IPS-NIHi7 (cell line): ENCODE data around the gene NUP210L.
"Not testable (repeated sequence)": the region's sequence is repeated elsewhere in the genome, so short reads cannot be mapped to it uniquely, and the experiment has no call there.

Experiments used
- DNase-seq: peaks from one replicate; pipeline ENCODE4 v3.0.0; 2012; ENCODE audit warnings: mixed read lengths; ENCODE audit errors: extremely low spot score

The NUP210L gene

DNA sequence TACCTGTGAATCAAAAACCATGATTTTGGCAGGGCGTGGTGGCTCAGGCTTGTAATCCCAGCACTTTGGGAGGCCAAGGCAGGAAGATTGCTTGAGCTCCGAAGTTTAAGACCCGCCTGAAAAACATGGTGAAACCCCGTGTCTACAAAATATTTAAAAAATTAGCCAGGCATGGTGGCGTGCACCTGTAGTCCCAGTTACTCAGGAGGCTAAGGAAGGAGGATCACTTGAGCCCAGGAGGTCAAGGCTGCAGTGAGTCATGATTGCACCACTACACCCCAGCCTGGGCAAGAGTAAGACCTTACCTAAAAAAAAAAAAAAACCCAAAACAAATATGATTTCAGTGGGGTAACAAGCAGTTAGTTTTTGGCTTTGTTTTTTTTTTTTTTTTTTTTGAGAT is 54.7 kb downstream of the NUP210L start:
- not testable (repeated sequence) for DNase-seq

DNA sequence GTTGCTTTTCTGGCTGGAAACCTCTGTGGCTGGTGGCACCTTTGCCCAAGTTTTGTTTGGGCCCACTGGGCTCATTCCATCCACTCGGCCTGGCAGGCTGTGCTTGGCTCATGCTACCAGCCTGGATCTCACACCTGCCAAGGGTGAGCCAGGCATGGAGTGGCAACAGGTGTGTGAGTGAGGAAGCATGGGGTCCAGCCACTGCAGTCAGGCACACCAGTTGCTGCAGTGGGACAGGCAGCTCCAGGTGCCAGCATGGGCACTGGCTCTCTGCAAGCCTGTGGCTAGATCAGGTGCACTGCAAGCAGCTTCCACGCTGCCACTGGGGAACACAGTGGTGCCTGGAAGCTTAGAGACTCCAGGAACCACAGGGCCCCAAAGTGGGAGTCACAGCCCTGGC is 57.0 kb downstream of the NUP210L start:
- DNase-seq, result no peak

DNA sequence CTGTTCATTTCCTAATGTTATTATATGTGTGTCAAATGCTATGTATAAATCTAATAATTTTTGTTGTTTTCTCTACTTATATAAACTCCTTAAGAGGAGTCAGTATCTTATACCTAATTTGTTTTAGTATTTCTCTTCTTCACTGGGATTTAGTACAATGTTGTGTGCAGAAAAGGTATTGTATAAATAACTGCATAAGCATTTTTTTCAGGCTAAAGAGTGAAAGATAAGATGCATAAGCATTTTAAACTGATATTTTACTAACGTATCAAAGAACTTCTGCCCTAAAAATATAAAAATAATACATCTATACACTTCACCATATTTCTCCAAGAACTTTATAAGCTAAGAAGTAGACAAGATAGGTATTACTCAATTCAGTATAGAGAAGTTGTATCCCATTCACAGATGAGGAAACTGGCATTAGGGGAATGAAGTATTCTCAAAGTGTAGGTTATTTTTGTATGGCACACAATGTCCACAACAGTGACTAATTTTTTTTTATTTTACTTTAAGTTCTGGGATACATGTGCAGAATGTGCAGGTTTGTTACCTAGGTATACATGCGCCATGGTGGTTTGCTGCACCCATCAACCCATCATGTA is 59.3 kb downstream of the NUP210L start:
- DNase-seq, result no peak

DNA sequence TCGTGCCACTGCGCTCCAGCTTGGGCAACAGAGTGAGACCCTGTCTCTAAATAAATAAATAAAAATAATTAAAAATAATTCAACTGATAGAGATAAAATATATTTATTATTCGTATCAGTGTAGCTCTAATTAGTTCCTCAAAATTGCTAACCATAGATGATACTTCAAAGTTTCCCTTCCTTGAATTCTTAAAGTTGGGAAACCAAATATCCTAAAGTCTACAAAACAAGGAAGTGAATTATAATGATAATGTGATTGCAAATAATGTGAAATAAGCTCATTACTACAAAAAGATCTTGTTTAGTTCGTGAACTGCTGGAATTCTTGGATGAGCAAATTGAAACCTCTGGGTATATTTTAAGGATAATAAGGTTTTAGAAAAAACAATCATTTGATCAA is 60.5 kb downstream of the NUP210L start:
- DNase-seq, result no peak

DNA sequence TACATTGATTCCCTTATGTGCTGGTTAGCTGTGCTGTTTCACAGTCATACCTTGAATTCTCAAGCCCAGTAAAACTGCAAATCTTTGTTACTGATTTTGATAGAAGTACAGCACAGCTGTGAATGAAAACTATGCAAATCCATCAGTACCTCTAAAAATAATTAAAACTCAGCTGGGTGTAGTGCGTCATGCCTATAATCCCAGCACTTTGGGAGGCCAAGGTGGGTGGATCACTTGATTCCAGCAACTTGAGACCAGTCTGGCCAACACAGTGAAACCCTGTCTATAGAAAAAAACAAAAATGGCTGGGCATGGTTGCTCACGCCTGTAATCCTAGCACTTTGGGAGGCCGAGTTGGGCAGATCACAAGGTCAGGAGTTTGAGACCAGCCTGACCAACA is 61.2 kb downstream of the NUP210L start:
- DNase-seq, result no peak

DNA sequence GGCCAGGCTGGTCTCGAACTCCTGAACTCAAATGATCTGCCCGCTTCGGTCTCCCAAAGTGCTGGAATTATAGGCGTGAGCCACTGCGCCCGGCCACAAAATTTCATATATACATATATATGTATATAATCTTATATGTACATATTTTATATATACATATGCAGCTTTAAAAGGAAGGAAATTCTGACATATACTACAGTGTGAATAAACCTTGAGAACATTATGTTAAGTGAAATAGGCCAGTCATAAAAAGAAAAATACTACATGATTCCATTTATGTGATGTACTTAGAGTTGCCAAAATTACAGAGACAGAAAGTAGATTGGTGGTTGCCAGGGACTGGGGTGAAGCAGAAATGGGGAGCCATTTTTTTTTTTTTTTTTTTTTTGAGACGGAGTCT is 63.2 kb downstream of the NUP210L start:
- DNase-seq, result no peak

DNA sequence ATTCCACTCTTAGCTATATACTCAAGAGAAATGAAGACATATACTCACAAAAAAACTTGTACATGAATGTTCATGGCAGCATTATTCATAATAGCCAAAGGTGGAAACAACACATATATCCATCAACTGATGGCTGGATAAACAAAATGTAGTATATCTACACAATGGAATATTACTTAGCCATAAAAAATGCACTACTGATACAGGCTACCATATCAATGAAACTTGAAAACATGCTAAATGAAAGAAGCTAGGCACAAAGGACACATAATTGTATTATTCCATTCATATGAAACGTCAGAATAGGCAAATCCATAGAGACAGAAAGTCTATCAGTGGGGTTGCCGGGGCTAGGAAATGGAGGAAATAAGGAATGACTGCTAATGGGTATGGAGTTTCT is 67.3 kb downstream of the NUP210L start:
- DNase-seq, result no peak

DNA sequence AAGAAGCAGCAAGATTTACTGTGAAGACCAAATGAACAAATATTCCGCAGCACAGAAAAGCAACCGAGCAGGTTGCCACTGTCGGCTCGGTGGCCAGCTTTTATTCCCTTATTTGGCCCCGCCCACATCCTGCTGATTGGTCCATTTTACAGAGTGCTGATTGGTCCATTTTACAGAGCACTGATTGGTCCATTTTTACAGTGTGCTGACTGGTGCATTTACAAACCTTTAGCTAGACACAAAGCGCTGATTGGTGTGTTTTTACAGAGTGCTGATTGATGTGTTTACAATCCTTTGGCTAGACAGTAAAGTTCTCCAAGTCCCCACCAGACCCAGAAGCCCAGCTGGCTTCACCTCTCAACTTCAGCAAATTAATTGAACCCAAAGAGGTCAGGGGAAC is 71.8 kb downstream of the NUP210L start:
- DNase-seq, result not testable (repeated sequence)

DNA sequence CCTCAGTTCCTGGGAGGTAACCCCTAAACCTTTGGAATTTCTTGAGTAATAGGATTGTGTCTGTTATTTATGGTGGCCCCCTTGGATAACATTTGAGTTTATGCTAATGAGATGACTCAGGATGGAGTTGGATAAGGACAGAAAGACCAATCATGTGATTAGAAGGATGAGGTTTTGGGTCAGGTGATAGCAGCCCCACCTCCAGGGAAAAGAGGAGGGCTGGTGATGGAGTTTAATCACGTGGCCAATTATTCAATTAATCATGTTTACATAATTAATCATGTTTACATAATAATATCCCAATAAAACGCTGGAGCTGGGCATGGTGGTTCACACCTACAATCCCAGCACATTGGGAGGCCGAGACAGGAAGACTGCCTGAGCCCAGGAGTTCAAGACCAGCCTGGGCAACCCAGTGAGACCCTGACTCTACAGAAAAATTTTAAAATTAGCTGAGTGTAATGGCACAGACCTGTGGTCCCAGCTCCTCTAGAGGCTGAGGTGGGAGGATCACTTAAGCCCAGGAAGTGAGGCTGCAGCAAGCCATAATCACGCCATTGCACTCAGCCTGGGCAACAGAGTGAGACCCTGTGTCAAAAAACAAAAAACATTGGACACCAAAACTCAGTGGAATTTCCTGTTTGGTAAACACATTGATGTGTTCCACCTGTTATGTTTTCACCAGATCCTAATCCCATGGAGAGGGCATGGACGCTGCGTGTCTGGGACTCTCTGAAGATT is 73.3 kb downstream of the NUP210L start:
- no peak for DNase-seq

DNA sequence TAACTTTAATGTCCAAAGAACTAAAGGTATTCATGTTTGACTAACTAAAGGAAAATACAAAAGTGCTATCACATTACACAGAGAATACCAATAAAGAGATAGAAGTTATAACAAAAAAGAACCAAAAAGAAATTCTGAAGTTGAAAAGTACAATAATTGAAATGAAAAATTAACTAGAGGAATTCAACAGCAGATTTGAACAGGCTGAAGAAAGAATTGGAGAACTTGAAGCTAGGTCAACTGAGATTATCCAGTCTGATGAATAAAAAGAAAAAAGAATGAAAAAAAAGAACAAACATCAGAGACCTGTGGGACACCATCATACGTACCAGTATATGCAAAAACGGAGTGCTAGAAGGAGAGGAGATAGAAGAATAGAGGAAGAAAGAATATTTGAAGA is 78.5 kb downstream of the NUP210L start:
- no peak for DNase-seq

DNA sequence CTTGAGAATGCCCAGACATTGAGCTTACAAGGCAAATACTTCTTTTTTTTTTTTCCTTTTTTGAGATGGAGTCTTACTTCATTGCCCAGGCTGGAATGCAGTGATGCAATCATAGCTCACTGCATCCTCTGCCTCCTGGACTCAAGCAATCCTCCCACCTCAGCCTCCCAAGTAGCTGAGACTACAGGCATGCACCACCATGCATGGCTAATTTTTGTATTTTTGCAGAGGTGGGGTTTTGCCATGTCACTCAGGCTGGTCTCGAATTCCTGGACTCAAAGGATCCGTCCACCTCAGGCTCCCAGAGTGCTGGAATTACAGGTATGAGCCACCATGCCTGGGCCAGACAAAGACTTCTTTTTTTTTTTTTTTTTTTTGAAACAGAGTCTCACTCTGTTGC is 79.1 kb downstream of the NUP210L start:
- no peak for DNase-seq

DNA sequence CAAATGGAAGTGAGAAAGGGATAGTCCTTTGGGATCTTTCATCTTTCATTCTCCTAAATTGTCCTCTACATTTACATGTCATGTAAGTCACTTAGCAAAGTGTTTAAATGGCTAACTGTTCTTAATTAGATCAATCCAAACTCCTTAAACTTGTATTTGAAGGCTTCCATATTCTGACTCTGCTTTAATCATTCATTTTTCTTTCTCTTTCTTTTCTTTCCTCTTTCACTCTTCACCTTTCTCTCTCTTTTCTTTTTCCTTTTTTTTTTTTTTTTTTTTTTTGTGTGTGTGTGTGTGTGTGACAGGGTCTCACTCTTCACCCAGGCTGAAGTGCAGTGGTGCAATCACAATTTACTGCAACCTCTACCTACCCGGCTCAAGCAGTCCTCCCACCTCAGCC is 92.6 kb downstream of the NUP210L start:
- no peak for DNase-seq

DNA sequence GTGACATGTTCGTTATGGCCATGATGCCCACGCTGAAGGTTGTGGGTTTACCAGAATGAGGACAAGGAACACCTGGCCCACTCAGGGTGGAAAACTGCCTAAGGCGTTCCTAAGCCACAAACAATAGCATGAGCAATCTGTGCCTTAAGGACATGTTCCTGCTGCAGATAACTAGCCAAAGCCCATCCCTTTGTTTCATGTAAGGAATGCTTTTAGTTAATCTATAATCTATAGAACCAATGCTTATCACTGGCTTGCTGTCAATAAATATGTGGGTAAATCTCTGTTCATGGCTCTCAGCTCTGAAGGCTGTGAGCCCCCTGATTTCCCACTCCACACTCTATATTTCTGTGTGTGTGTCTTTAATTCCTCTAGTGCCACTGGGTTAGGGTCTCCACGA is 107.4 kb downstream of the NUP210L start:
- not testable (repeated sequence) for DNase-seq

DNA sequence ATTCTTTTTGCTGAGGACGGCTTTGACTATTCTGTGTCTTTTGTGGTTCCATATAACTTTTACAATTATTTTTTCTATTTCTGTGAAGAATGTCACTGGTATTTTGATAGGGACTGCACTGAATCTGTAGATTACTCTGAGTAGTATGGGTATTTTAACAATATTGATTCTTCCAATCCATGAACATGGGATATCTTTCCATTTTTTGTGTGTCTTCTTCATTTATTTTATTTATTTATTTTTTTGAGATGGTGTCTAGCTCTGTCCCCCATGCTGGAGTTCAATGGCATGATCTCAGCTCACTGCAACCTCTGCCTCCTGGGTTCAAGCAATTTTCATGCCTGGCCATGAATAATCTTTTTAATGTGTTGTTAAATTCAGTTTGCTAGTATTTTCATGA is 121.2 kb downstream of the NUP210L start:
- not testable (repeated sequence) for DNase-seq

DNA sequence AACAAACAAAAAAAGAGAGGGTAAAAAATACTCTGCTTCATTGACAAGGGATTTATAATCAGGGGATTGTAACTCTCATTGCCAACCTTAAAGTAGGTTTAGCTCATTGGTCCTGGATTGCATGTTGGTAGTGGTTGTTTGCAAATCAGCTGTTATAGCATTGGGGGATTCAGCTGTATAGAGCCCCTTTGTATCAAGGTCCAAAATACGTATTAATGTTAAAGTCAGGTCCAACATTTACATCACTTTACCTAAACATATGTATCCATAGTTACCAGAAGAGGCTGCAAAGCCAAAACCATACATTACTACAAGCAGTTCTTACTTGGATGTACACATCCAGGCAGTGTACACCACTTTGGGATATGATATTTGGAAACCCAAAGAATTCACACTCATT is 134.9 kb downstream of the NUP210L start:
- DNase-seq, result no peak

DNA sequence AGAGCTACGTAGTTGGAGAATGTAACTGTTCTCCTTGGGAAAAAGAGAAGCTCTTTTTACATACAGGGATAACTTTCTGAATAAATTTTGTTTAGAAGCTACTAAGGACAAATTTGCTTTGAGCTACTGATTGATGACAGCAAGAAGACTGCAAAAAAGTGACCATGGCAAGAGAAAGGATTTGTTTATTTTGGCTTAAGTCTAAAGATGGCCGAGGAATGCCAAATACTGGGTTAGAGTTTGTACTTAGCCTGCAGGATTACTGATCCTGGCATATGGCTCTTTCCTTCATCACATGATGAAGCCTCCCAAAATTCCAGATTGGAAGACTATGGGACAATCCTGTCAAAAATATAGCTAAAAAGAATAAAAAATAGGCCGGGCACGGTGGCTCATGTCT is 135.6 kb downstream of the NUP210L start:
- DNase-seq, result no peak

DNA sequence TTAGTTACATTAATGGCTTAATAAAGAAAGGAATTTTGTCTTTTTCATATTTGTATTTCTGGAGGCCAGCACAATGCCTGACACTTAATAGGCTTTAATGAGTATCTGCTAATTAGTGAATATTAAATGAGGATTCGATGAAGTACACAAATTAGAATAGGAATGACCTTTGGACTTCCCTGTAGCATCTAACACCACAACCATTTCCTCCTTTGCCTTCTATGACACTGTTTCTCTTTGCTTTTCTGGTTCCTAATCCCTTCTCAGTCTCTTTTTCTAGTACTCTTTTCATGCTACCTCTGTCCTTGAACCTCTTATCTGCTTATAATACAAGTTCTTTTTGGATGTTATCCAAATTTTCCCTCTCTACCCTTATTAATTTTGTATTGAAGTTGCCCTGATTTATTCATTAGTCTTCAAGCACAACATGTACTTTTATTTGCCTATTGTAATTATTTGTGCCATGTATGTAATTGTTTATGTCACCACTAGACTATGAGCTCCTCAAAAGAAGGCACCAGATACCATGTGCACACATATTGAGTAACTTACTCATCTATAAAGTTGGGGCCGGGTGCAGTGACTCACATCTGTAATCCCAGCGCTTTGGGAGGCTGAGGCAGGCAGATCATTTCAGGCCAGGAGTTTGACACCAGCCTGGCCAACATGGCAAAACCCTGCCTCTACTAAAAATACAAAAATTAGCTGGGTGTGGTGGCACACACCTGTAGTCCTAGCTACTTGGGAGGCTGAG is 140.5 kb downstream of the NUP210L start:
- DNase-seq, result no peak

DNA sequence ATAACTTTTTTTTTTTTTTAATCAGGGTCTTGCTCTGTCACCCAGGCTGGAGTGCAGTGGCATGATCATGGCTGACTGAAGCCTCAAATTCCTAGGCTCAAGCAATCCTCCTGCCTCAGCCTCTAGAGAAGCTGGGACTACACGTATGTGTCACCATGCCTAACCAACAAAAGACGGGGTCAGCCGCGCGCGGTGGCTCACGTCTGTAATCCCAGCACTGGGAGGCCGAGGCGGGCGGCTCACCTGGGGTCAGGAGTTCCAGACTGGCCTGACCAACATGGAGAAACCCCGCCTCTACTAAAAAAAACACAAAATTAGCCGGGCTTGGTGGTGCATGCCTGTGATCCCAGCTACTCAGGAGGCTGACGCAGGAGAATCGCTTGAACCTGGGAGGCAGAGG is 142.3 kb downstream of the NUP210L start:
- not testable (repeated sequence) for DNase-seq

DNA sequence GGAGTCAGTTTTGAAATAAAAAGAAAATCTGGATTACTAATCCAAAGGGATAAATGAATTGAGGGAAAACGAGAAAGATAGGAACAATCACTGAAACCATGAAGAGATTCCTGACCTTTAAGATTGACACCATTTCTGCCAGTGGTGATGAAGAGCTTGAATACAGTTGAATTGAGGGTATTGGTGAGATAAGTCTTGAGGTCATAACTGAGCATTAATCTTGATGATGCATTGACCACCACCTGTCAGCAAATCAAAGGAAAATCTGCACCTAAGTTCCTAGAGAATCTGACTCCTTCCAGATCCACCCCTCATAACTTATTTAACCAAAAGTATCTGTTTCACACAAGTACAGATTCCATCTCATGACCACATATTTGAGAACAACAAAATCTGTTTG is 142.7 kb downstream of the NUP210L start:
- DNase-seq, result no peak

DNA sequence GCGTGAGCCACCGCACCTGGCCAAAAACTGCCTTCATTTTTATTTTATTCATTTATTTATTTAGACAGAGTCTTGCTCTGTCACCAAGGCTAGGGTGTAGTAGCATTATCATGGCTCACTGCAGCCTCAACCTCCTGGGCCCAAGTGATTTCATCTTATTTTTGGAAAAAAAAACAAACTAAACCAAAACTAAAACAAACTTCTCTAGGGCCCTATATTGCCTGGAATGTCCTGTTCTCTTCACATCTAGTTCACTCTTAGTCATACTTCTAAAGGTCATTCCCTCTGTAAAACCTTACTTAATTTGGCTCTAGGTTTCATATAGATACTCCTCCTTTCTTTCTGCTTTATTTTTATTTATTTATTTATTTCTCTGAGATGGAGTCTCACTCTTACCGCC is 148.7 kb downstream of the NUP210L start:
- no peak for DNase-seq

DNA sequence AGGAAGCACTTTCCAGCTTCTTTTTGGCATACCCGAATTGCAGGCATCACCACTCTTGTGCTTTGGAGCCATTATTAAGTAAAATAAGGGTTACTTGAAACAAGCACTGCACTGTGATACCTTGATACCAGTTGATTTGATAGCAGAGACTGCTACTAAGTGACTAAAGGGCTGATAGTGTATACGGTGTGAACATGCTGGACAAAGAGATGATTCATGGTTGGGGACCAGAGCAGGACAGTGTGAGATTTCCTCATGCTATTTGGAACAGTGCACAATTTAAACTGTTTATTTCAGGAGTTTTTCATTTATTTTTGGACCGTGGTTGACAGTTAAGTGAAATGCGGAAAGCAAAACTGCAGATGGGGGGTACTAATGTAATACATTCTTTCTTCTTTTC is 154.5 kb downstream of the NUP210L start:
- DNase-seq, result no peak

DNA sequence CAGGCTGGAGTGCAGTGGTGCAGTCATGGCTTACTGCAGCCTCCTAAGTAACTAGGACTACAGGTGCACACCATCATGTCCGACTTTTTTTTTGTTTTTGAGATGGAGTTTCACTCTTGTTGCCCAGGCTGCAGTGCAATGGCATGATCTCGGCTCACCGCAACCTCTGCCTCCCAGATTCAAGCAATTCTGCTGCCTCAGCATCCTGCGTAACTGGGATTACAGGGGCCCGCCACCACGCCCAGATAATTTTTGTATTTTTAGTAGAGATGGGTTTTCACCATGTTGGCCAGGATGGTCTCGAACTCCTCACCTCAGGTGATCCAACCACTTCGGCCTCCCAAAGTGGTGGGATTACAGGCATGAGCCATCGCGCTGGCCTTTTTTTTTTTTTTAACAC is 158.0 kb downstream of the NUP210L start:
- not testable (repeated sequence) for DNase-seq

DNA sequence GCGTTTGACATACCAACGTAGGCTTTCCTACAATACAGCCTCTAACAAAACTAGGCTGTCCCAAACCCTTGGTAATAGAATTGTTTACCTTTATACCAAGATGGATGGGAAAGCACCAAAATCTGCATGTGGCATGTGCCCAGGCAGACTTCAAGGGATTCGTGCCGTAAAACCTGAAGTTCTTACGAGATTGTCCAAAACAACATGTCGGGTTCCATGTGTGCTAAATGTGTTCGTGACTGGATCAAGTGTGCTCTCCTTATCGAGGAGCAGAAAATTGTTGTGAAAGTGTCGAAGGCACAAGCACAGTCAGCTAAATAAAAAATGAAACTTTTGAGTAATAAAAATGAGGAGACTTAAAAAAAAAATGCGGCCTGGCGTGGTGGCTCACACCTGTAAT is 159.2 kb downstream of the NUP210L start:
- DNase-seq, result no peak
